HG03097 (cell line): ENCODE data around the gene CBX8.

ENCODE experiments used
- ATAC-seq: cut with Tn5 transposase; IDR thresholded peaks from one replicate; pipeline ENCODE4 v1.9.1; 2021; ENCODE audit not compliant: unreplicated experiment, low FRiP score

Gene CBX8

GRCh38 chr17:79821331-79822095 lies 24.6 kb upstream of the CBX8 start:
- ATAC-seq: no peak

GRCh38 chr17:79820959-79821330 lies 24.1 kb upstream of the CBX8 start:
- no peak for ATAC-seq

- ATAC-seq: no peak
Measured at GRCh38 chr17:79819534-79820276, 22.8 kb upstream of the CBX8 start.

DNA sequence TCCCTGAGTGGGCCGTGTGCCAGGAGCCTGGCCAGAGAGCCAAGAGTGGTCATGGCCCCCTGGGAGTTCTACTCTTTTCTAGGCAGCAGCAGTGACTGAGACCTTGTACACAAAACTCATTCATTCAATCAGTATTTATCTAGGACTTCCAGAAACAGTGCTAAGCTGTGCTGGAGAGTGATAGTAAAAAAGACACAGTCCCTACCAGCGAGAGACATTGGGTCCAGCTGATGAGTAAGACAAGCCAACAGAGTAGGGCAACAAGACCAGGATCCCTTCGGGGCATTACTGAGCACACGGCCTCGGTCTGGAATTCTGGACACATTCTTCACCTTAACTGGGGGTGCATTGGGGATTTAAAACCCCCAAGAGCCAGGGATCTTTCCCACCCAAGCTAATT lies 22.2 kb upstream of the CBX8 start:
- no peak for ATAC-seq

- no peak for ATAC-seq
Measured at GRCh38 chr17:79818026-79818758, 21.3 kb upstream of the CBX8 start.

- ATAC-seq: no peak
Measured at GRCh38 chr17:79815836-79816461, 19.1 kb upstream of the CBX8 start.

DNA sequence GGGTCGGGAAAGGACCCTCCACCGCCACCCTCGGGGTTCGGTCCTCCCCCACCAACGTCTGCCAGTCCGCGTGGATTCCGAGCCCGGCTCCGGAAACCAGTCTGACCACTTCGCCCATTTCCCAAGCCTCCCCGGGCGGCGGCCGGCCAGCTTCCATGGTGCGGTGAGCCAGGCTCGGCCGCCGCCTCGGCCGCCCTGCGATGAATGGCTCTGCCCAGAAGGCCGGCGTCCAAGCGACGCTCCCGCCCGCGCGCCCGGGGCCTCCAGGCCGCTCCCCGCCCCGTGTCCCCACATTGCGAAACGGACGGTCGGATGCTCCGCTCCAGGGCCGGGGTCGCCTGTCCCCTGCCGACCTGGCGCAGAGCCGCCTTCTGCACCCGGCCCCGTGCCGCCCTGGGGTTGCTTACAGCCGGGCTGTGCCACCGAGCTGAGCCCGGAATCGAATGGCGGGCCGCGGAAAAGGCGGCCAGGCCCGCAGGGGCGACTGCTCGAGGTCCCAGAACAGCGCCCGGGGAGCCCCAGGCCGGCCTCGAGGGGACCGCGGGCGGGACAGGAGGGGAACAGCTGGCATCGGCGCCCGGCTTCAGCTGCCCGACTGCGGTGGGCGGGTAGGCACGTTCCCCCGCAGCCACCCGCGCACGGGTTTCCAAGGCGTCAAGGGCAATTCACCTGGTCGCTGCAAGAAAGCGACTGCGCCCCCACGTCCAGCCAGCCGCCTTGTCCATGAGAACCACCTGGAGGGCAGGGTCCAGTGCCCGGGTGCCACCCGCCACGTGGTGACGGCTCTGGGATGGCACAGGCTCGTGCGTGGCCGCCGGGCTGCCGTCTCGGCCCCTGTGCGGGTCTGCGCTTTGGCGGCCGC lies 18.3 kb upstream of the CBX8 start:
- ATAC-seq: no peak

GRCh38 chr17:79814127-79814973 lies 17.5 kb upstream of the CBX8 start:
- no peak for ATAC-seq

DNA sequence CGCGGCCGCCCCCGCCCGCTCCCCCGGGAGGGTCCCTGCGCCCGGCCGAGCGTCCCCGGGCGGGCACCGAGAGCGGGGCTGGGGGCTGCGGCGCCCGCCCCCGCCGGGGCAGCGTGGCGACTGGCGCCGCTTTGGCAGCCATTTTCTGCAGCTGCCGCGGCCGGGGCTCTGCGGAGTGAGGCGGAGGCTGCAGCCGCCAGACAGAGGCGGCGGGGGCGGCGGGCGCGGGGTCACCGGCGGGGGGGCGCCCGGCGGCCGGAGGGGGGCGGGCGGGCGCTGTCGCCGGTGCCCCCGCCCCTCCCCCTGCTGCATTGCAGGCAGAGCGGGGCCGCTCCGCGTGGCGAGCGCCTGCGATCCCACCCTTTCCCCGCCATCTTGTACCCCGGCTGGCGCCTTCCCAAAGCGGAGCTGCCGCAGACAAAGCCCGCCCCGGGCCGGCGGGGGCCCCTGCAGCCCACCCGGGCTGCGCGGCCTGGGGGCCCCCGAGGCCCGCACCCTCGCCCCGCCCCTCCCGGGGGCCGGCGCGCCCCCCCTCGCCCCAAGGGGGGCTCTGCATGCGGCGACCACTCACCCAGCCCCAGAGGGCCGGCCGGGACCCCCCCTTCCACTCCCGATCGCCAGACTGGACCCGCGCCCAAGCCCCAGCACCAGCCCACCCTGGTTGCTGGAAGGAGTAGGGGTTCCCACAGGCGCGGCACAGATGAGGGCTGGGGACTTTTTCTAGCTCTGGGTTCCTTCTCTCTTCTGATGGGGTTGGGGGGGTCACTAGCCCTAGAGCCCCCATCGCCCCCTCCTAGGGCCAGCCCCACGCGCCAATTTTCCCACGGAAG lies 16.6 kb upstream of the CBX8 start:
- ATAC-seq: no peak

DNA sequence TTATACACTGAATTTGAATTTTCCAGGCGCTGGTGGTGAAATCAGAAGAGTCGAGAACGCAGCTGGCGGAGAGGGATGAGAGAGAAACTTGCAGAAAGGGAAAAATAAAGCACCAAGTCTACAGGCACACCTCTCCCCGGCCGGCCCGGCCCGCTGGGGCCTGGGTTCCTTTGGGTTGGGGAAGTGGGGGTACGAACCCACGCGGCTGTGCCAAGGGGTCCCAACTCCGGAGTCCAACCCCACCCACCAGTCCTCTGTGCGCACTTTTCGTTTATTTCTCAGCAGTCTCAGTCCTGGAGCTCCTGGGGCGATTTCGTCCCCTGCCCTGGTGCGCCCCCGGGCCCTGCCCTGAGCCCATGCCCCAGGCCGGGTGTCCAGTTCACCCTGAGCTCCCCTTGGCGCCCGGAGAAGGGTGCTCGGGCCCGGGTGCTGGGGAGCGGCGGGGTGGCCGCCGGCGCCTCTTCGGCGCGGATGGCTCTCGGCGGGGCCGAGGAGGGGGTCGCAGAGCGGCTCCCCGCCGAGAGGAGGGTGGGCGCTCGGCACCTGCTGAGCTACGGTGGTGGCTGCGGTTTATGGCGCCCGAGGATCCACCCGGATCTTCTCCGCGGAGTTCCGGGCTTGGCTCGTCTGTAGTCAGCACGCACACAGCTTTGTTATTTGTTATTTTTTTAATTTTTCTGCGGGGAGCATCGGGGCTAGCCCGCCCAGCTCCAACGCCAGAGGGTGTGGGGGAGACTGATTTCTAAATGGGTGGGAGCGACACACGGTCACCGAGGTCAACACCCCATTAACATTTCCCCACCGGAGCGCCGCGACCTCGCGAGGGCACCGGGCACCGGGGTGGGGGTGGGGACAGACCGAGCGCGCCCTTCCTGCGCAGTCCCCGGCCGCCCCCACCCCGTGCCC lies 15.7 kb upstream of the CBX8 start:
- ATAC-seq: no peak

DNA sequence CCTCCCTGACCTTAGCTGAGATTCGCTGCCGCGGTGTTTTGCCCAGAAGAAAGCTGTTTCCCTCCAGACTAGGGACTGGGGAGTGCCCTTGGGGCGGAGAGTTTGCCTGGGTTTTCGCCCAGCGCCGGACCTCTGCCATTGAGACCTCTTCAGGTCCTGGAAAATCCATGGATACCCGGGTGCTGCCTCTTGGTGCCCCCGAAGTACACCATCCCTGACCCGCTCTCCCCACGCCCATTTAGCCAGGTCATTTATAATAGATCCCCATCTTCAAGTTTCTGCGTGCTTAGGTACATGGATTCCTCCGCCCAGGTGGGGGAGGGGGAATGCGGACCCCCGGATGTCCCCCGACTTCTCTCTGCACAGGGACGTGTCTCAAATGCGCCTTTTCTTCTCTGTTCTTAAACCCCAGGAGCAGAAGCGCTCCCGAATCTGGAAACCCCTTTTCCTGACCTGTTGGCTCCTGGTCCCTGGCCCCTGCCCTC lies 15.0 kb upstream of the CBX8 start:
- no peak for ATAC-seq

GRCh38 chr17:79811011-79811867 lies 14.4 kb upstream of the CBX8 start:
- no peak for ATAC-seq

DNA sequence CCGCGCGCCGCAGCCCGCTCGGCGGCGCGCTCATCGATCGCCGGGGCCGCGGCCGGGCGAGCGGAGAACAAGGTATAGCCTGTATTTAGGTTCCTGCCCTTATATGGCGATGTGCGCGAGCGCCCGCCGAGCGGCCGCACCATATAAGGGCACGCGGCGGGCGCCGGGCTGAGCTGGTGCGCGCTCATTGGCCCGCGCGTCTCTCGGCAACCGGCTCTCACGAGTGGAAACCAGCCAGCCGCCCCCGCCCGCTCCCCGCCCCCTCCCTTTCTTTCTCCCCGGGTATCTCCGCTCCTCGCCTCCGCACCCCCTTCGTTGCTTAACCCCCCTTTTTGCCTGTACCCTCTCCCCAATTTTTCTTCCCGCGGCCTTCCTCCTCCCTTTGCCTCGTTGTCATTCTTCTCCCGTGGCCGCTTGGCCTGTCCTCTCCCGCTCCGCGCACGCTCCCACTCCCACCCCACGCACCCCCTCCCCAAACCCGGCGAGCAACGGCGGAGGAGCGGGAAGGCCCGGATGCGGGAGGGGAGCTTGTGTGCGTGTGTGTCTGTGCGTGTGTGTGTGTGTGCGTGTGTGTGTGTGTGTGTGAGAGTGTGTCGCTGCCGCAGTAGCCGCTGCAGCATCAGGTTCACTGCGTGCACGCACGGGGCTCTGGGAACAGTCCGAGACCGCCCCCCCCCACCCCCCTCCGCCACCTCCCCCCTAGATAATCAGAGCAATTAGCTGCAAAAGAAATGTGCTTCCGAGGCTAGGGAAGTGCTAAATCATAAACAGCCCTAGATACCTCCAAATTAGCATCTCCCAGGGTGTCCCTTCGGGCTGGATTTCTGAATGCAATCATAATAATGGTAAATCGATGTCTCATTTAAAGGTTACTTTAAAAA lies 13.5 kb upstream of the CBX8 start:
- ATAC-seq: peak; percentile 74

GRCh38 chr17:79809530-79810129 lies 12.8 kb upstream of the CBX8 start:
- no peak for ATAC-seq
